ENCODE results near the gene ST8SIA5. TPM values are rescaled to one million over a fixed set of nuclear protein-coding genes. Genes with fewer than 3 reads are reported as not detected.

ST8SIA5 gene
- total and polyA plus RNA-seq, 10 of the 15 experiments (the other 5 are each of a cell fraction or from before 2014, with no cell fraction given), result 0.02 to 0.32 (median 0.12) TPM; not detected in 1

- H2AFZ ChIP-seq (ENCODE audit: control insufficient read depth, low read depth, low read length), result no peak overlapping the region
- CTCF ChIA-PET, result no interaction called here
- H3K79me2 ChIP-seq (ENCODE audit: control insufficient read depth, insufficient read depth, low read length), result no peaks in the 10 kb centered on the region
- POLR2A ChIA-PET, result no interaction called here
- no TSS peak for BruUV-seq (replicated peaks)
- H3K27me3 ChIP-seq (replicated peaks in 1 of 2; ENCODE audit: control insufficient read depth in 2 of 2, insufficient read depth in 2 of 2, low read length in 1 of 2), result no peaks in the 10 kb centered on the region
- RAD21 ChIA-PET (ENCODE audit: unreplicated experiment), result interaction anchor here (0.7 kb wide), 1 partner anchor 51 kb away, joined by 3 read pairs; no protein-coding TSS in a partner anchor
- in situ Hi-C loops (cut with MboI), result no loop called here
- no peak overlapping the region for H3K27ac ChIP-seq (ENCODE audit: control insufficient read depth, insufficient read depth)
- no peak overlapping the region for H3K9ac ChIP-seq (ENCODE audit: control insufficient read depth, insufficient read depth, low read length)
- H3K4me3 ChIP-seq, result no peak overlapping the region
- H4K20me1 ChIP-seq (ENCODE audit: control insufficient read depth, insufficient read depth), result no peaks in the 10 kb centered on the region
- ATAC-seq (no peak), DNase-seq (ENCODE audit: low read depth, low spot score) (no peak), FAIRE-seq (no peak)
- 94% methylated on average over 1 of the region's 1 CpG for WGBS (ENCODE audit: insufficient coverage, insufficient replicate concordance, low lambda C conversion rate, missing lambda C conversion rate)
- H3K36me3 ChIP-seq (ENCODE audit: control insufficient read depth in 2 of 2, insufficient read depth in 2 of 2, low read length in 1 of 2), result no peaks in the 10 kb centered on the region
- intact Hi-C loops (cut with micrococcal nuclease; ENCODE audit: unreplicated experiment), result no loop called here
- H3K4me2 ChIP-seq (ENCODE audit: control insufficient read depth, insufficient read depth), result no peak overlapping the region
- no peaks in the 10 kb centered on the region; the same call in 2 of the 3 replicates for H3K9me3 ChIP-seq (replicated peaks; ENCODE audit: control insufficient read depth, insufficient read depth, low read length)
- H3K4me1 ChIP-seq (ENCODE audit: control insufficient read depth, insufficient read depth, low read length), result no peaks in the 10 kb centered on the region
- SMC1A ChIA-PET (ENCODE audit: uncharacterized antibody, unreplicated experiment), result interaction anchor here (1.2 to 1.8 kb wide), 4 partner anchors 19 to 157 kb away, joined by 3 to 6 read pairs (median 3); no protein-coding TSS in a partner anchor
- no peak for TF ChIP-seq DPF2 (IDR thresholded peaks at IDR 0.05)
- no peak for TF ChIP-seq KLF5 (IDR thresholded peaks at IDR 0.05; ENCODE audit: partially characterized antibody)
- TF ChIP-seq ZNF274 (IDR thresholded peaks at IDR 0.05; ENCODE audit: insufficient read depth, insufficient read length), result no peak
- TF ChIP-seq NFXL1 (IDR thresholded peaks at IDR 0.05; ENCODE audit: borderline replicate concordance), result no peak
- TF ChIP-seq STAT1 (conservative IDR thresholded peaks at IDR 0.05), result no peak
- TF ChIP-seq, protein P1, sequence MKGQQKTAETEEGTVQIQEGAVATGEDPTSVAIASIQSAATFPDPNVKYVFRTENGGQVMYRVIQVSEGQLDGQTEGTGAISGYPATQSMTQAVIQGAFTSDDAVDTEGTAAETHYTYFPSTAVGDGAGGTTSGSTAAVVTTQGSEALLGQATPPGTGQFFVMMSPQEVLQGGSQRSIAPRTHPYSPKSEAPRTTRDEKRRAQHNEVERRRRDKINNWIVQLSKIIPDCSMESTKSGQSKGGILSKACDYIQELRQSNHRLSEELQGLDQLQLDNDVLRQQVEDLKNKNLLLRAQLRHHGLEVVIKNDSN (IDR thresholded peaks at IDR 0.05; ENCODE audit: borderline replicate concordance, extremely low read length, insufficient read depth, low read depth, low read length), result no peak
- TF ChIP-seq BCLAF1 (IDR thresholded peaks at IDR 0.05), result no peak
- TF ChIP-seq NFIC (IDR thresholded peaks at IDR 0.05; ENCODE audit: low read depth, low read length), result no peak
- no peak for TF ChIP-seq HDGF (IDR thresholded peaks at IDR 0.05)
- no peak for TF ChIP-seq SUZ12 (IDR thresholded peaks at IDR 0.05; ENCODE audit: unreplicated experiment)
- no peak for TF ChIP-seq SIN3A (IDR thresholded peaks at IDR 0.05; ENCODE audit: low read depth, low read length)
- TF ChIP-seq, protein P2, sequence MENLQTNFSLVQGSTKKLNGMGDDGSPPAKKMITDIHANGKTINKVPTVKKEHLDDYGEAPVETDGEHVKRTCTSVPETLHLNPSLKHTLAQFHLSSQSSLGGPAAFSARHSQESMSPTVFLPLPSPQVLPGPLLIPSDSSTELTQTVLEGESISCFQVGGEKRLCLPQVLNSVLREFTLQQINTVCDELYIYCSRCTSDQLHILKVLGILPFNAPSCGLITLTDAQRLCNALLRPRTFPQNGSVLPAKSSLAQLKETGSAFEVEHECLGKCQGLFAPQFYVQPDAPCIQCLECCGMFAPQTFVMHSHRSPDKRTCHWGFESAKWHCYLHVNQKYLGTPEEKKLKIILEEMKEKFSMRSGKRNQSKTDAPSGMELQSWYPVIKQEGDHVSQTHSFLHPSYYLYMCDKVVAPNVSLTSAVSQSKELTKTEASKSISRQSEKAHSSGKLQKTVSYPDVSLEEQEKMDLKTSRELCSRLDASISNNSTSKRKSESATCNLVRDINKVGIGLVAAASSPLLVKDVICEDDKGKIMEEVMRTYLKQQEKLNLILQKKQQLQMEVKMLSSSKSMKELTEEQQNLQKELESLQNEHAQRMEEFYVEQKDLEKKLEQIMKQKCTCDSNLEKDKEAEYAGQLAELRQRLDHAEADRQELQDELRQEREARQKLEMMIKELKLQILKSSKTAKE (IDR thresholded peaks at IDR 0.05; ENCODE audit: low read depth, poor library complexity, severe bottlenecking), result no peak
- no peak for TF ChIP-seq E2F8 (IDR thresholded peaks at IDR 0.05; ENCODE audit: low read depth, partially characterized antibody)
- no peak for TF ChIP-seq FOS (IDR thresholded peaks at IDR 0.05; ENCODE audit: borderline replicate concordance, extremely low read depth, insufficient read length)
- TF ChIP-seq PAX8 (IDR thresholded peaks at IDR 0.05), result no peak
- no peak for TF ChIP-seq POLR2AphosphoS5 (IDR thresholded peaks at IDR 0.05; ENCODE audit: low read length)
- no peak for TF ChIP-seq NR2C2 (IDR thresholded peaks at IDR 0.05; ENCODE audit: borderline replicate concordance, control insufficient read depth, insufficient read length, low read depth)
Measured at GRCh38 chr18:46794607-46795006, 37.8 kb upstream of the ST8SIA5 start.
